ENCODE data around the gene NHLRC4.

Gene NHLRC4

DNA sequence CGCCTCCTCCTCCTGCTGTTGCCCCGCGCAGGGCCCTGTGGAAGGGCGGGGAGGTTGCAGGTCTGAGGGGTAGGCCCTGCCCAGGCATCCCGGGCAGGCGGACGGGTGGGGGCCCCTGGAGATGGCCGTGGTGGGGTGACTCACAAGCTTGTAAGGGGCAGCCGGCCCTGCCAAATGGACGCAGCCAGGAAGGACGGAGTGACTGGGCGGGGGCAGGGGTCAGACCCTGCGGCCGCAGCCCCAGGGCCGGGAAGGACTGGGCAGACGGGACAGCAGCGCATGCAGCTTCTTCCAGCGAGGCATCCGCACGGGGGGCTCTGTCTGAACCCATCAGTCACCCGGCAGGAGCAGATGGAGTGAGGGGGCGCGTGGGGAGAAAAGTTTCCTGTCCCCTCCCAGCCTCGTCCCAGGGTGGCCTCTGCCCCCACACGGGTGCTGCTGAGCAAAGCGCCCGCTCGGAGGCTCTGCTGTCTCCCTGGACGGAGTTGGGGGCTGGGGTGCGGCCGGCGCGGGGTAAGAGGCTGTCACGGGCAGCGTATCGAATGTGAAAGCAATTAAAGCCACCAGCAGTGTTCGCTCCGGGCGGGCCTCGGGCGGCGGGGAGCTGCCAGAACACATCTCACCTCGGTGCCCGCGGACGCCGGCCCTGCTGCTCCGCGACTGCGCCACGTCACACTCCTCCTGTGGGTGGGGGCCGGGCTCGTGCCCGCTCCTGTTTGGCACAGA lies 12.0 kb upstream of the NHLRC4 start:
- DNase-seq, result no peak

DNA sequence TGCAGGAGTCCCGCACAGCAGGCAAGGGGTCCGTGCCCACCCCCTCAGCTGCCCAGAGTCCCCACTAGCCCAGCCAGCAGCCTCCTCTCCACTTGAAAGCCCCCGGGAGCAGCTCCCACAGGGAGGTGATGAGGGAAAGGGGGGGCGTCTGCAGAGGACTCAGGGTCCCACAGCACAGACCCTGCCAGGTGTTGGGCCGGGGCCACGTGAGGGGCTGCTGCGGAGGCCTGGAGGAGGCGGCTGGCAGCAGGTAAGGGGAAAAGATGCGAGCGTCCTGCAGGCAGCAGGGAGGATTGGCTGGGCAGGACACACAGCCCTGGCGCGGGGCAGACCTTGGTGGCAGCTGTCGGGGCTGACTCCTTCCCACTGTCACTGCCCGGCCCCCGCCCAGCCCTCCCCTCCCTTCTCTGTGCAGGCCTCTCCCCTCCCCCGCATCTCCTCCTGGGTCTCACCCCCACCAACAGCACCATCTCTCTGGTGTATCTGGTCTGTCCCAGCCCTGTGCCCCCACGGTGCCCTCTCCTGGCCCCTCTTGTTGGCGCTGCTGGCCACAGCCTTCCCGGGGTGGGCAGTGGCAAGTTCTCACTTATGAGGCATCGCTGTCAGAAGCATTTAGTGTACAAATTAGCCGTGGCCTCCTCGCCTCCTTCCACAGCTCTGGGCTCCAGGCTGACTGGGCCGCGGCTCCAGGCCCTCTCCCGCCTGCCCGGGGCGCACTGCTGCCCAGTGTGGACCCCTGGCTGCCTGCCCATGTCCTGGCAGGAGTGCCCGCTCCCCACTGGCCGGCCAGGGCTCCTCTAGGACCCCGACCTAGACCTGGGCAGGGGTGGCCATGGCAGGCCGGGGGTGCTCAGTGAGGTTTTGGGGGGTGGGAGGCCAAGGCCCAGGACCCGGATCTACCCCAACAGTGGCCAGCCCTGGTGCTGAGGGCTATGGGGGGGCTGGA lies 11.0 kb upstream of the NHLRC4 start:
- DNase-seq, result no peak

DNA sequence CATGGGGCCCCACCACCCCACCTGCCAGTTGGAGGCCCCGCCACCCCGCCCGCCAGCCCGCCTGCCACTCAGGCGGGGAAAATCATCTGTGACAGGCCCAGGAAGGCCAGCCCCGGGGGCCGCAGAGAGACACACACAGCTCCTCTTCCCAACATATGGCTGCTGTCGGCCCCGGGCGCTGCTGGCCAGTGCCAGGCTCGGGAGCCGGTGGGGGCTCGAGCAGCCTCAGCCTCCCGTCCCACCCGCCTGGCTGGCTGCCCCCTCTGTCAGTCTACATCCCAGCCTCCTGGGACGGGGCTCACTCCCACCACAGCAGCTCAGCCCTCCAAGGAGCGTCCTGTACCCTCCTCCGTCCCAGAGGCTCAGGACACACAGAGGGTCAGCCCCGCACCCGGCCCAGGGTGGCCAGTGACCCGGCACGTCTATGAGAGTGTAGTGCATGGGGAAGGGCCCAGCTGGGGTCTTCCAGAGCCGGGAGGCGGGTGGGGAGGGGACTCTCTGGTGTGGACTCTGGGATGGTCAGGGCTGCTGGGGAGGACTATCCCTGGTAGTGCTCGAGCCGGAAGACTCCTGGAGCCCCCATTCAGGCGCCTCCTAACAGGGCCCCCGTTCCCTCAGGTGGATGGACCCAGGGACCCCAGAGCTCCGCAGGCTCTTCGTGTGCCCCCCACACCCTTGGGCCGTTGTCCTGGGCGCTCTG lies 10.2 kb upstream of the NHLRC4 start:
- no peak for DNase-seq

DNA sequence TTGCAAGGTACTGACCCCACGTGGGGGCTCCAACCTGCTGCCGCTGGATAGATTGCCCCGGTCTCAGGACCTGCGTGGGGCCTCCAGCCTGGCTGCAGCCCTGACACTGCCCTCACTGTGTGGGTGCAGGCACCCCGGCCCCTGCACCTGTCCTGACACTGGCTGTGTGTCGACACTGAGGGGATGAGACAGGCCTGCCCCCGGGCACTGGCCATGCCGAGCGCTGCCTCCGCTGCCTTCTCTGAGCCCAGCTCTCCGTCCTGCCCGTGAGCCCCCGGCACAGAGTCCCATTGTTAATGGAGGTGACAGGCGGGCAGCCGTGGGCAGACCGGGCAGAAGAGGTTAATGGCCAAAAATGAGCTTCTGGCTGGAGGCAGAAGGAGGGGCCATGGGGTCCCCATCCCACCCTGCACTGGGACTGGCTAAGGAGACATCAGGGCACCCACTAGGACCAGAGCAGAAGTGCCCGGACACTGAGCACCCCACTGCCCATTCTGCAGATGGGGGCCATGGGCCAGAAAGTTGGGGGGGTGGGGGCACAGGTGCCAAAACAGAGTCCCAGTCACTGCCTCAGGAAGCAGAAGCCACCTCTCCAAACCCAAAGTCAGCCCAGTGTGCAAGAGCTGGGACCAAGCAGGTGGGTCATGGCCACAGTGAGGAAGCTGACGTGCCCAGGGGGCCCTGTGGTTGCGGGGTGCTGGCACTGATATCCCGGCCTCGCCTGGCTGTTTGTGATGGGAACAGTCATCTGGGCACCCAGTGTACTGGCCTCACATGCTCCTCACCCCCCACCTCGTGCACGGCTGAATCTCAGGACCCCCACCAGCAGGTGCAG lies 9.1 kb upstream of the NHLRC4 start:
- DNase-seq, result no peak

DNA sequence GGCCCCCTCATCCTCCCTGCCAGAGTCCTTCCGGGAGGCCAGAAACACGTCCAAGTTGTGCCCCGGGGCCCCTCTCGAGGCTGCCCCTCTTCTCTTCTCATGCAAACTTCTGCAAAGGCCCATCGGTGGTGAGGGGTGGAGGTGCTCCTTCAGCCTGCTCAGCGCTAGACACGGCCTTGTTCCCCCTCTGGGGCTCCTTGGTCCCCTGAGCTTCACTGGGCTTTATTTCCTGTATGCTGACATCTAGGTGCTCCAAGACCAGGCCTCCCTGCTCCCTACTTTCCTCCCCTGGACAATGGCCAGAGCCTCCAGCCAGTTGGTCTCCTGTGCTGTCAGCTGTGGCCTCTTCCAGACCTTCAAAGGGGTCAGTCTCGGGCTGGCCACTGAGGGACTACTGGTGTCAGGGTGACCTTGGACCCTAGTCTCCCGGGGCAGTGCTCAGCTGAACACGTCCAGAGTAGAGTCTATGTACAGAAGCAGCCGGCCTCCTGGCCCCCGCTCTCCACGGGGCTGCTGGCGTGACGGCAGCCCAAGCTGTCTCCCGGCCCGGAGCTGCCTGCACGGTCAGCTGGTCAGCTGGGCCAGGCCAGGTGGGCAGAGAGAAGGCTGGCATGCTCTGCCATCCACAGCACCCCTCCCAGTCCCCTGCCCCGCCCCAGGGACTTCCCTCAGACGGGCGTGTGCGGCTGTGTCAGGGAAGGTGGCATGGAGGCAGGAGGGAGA lies 8.3 kb upstream of the NHLRC4 start:
- DNase-seq, result no peak

DNA sequence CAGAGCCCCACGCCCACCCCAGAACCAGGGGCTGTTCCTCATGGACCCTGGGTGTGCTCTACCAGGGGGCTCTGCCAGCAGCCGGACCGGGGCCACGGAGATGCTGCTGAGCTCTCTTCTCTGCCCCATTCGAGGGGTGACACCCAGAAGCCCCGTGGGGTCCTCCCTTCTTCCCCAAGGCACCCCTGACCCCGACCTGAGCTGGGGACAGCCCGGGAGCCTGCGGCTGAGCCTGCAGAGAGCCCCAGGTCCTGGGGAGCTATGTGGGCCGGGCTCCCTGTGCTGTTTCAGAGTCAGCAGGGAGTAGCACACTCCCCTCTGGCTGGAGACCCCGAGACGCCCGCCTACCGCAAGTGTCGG lies 7.8 kb upstream of the NHLRC4 start:
- DNase-seq, result no peak

DNA sequence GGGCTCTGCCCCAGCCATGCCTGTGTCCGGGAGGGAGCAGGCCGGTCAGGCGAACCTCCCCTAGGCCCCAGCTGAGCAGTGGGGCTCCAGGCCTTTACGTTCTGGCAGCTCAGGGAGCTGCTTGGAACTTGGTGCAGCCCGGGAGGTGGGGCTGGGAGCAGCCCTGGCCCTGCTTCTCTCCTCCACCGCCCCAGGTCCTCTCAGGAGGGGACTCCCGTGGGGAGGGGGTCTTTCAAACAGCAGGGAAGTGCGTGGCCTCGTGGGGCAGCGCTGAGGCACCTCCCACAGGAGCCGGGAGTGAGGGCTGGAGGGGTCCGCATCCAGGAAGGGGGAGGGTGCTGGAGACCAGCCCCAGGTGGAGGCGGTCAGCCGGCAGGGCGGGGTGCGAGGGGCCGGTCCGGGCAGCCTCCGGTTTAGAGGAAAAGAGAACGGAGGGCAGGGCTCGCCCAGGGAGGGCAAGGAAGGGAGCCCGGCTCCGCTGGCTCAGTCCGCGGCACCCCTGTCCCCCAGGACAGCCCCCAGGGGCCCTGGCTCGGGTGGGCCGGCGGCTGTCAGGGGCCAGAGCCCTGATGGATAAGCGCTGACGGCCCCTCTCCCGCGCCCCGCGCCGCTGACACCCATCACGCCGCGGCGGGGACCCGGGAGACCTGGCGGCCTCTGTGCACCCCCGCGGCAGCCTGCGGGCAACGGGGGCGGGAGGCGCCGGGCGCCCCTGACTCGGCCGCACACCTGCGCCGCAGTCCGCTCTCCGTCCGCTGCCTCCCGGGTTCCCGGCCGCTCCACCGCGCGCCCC lies 7.2 kb upstream of the NHLRC4 start:
- no peak for DNase-seq

DNA sequence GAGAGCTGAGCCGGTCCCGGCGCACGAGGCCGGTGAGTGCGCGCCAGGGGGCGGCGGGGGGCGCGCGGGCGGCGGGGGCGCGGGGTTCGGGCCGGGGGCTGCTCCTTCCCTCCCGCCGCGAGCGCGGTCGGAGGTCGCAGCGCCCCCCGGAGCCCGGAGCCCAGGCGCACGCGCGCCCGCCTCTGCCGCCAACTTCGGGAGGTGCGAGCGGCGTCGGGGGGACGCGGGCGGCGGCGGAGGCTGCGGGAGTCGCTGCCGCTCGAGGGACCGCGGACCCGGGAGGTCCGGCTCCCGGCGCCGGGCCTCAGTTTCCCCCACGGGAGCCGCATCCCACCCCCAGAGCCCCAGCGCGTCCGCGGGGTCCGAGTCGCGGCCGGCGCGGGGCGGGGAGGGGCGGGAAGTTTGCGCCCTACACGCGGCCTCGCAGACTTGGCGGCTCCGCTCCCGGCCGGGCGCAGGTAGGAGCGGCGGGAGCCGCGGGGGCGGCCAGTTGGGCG lies 6.6 kb upstream of the NHLRC4 start, which contains the start of gene PRR35:
PRR35 (plus strand) TSS at position 191 of the 497 bp plus-strand sequence. CDS start 2,901 bp downstream, outside the sequence.
- no peak for DNase-seq

DNA sequence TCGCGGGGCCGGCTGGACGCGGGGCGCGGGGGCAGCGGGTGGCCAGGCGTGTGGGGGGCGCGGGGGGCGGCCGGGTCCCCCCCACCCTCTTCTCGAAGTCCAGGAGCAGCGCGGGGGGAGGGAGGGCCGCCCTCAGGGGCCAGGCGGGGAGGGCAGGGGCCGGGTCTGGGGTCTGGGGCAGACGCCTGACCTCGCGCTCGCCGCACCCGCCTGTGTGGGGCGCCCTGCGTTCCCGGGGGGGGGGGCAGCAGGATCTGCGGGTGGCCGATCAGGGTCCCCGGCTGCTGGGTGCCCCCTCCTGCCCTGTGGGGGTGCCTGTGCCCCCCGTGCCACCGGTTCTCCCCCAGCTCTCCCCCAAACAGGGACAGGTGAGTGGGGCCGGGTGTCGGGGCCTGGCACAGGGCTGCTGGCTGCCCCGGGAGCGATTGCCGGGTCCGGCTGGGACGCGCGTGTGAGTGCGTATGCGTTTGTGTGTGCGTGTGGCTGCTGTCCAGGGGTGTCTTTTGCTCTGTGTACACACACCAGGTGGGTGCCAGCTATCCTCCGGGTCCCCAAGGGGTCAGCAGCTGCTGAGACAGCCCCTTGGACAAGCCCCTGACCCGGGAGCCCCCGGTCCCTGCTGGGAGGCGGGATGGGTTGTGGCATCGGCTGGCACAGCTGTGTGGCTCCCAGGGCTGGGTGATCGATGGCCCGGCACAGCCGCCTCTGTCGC lies 5.9 kb upstream of the NHLRC4 start:
- no peak for DNase-seq

DNA sequence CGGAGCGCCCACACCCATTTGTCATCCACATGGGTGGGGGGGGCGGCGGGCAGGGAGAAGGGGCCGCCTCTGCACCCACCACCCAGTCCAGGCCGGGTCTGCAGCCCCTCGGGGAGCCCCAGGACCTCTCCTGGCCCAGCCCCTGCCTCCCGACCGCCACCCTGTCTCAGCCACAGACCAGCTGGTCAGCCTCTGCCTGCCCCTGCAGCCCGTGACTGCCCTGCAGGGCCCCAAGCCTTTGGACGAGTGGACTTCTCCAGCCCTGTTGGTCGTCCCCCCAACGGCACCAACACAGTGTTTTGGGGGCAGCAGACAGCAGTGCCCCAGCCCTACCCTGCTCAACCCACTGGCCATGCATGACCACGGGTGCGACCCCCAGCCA lies 5.4 kb upstream of the NHLRC4 start:
- no peak for DNase-seq

DNA sequence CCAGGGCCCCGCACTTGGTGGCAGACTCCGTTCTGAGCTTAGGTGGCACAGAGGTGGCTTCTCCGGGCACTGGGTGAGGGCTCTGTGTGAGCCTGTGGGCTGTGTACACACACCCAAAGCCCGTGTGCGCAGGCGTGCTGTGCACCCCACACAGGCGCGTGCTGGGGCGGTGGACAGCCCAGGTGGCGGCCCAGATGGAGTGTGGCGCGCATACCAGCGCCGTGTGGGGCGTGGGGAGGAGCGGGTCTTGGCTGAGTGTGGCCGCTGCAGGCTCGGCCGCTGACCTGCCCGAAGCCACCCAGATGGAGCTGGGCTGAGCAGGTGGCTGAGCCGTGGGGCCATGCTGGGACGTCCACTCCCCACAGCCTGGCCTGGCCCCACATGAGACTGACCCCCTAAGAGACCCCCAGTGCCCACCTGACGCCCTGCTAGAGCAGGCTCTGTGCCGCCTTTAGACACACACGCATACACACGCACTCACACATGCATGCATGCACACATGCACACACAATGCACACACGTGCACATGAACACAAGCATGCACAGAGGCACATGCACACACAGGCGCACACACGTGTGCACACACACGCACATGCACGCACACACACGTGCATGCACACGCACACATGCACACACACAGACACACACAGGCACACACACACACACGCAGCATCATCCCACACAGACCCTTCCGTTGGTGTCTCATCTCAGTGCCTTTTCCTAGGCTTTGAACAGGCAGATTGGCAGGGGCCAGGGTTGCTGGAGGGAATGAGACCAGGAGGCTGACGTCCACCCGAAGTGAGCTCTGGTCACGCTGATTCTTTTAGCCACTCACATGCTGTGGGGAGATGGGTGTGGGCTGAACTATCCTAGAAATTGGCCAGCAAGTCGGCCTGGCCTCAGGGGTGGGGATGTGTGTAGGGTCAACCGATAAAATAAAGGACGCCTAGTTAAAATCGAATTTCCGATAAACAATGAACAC lies 4.6 kb upstream of the NHLRC4 start:
- DNase-seq, result no peak

DNA sequence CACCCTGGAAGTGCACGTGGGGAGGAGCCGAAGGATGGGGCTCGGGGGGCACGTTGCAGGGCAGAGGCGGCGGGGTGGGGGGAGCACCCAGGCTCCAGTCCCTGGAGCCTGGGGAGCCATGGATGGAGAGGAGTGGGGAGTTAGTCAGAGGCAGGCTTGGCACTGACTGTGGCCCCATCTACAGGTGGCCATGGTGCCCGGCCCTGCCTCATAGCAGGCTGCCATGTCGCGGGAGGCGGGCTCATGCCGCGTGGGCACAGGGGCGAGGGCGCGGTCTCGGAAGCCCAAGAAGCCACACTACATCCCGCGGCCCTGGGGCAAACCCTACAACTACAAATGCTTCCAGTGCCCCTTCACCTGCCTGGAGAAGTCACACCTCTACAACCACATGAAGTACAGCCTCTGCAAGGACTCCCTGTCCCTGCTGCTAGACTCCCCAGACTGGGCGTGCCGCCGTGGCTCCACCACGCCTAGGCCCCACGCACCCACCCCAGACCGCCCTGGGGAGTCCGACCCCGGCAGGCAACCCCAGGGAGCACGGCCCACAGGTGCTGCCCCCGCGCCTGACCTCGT lies 3.6 kb upstream of the NHLRC4 start:
- DNase-seq, result no peak

DNA sequence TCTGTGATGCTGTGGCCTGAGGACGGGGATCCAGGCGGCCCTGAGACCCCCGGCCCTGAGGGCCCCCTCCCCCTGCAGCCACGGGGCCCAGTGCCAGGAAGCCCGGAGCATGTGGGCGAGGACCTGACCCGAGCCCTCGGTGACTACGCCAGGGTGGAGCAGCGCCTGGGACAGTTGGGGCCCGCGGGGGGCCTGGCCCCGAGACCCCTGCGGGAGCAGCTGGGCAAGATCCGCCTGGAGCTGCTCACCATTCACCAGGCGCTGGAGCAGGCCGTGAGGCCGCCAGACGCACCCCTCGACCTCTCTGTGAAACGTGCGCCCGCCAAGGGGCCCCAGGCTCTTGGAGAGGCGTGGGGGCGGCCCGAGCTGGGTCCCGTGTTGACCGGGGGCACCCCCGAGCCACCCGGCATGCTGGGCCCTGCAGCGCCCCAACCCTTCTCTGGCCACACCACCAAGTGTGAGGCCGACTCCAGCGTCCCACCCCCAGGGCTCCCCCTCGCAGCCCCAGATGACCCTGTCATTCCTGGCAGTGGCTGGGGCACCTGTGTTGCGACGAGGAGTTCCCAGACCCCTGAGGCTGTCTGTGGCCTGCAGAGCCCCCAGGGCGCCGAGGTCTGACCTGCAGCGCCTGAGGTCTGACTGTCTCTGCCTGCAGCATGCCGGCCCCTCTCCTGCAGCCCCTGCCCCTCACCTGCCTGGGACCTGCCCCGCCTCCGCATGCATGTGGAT lies 2.0 kb upstream of the NHLRC4 start:
- DNase-seq, result no peak

DNA sequence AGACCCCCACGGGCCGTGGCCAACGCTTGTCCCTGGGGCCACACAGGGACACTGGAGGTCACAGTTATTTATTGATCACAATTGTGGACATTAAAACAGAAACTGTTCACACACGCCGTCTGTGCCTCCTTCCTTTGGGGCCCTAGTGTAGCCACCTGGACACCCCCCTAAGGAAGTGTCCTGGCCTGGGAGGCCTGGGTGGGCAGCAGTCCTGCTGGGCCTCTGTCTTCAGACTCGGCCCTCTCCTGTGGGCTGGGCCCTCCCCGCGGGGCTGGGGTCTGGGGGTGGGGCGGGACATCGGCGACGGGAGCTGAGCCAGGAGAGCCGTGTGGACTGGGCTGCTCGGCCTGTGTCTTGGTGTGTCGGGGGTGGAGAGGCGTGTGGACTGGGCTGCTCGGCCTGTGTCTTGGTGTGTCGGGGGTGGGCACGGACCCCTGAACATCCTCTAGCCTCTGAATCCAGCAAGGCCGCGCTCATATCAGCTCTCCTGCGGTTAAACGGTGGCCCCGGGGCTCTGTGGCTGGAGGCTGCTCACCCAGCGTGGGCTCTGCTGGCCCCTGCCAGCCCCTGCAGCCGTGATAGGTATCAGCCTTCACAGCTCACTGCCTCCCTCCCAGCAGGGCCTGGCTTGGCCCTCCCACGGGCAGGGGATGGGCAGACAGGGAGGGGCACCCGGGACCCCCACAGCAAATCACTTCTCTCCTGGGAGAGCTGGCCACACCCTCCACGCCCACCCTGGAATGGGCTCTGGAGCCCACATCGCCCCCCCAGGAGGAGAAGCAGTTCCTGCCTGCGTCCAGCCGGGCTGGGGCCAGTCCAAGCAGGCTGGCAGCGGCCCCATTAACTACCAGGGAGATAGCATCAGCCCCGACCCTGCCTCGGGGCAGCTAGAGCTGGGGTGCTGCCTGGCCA lies 1.1 kb upstream of the NHLRC4 start:
- DNase-seq, result no peak

DNA sequence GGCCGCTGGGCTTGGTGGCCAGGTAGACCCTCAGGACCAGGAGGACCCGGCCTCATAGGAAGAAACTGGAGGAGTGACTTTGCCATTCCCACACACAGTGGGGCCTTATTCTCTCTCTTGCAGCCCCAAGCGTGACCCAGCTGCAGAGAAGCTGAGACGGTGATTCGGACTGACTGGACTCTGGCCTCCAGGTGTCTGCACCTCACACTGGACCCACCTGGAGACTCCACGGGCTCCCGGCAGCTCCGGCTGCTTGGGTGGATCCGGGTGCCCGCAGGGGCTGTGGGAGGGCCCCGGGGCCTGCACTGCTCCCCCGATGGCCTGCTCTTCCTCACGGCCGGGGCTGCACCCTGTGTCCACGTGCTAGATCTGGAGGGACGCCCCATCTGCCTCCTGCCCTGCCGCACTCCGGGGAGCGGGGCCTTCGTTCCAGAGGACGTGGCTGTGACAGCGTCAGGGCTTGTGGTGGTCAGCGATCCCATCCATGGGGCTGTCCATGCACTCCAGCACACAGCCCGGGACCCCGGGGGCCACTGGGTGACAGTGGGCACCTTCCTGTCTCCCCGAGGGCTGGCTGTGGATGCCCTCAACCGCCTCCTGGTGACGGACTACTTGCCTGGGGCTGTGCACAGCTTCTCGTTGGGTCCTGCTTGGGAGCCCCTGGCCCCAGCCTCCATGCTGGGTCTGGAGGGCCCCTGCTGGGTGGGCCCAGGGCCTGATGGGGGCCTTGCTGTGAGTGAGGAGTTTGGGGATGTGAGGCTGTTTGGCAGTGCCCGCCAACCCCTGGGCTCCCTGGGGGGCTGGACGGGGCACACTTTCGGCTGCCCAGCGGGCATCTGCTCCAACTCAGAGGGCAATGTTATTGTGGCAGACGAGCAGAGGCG lies 810 bp downstream of the NHLRC4 start:
- DNase-seq, result no peak

All from stimulated activated CD4-positive, alpha-beta T cell treated with anti-CD3 and anti-CD28 coated beads, Interleukin-4, amount 100 ng/mL, for 24 hours (primary cell).